Measurements from ENCODE around the gene TIAM1.

The TIAM1 gene

DNA sequence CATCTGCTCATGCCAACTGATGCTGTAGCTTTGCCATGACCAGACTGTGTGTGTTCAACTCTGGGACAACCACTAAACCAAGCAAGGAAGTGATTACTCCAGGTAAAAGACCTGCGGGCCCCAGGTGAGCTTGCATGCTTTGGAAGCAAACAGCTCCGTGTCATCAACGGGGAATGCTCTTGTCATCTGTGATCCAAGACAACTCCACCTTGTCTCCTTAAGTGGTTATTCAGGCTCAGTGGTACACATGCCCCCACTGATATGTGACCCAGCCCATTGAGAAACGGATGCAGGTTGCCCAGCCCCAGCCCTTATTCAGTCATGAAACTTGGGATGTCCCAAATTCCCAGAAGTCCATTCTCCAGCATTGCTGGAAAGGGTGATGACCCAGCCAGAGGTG is 89.0 kb downstream of the TIAM1 start:
- TF ChIP-seq, protein P1, sequence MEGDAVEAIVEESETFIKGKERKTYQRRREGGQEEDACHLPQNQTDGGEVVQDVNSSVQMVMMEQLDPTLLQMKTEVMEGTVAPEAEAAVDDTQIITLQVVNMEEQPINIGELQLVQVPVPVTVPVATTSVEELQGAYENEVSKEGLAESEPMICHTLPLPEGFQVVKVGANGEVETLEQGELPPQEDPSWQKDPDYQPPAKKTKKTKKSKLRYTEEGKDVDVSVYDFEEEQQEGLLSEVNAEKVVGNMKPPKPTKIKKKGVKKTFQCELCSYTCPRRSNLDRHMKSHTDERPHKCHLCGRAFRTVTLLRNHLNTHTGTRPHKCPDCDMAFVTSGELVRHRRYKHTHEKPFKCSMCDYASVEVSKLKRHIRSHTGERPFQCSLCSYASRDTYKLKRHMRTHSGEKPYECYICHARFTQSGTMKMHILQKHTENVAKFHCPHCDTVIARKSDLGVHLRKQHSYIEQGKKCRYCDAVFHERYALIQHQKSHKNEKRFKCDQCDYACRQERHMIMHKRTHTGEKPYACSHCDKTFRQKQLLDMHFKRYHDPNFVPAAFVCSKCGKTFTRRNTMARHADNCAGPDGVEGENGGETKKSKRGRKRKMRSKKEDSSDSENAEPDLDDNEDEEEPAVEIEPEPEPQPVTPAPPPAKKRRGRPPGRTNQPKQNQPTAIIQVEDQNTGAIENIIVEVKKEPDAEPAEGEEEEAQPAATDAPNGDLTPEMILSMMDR (IDR thresholded peaks at IDR 0.05; ENCODE audit: control extremely low read depth, extremely low read depth, low read depth, missing control alignments), result no peak
- ChIA-PET CTCF (no interaction called here), POLR2A (no interaction called here)
- no peak for DNase-seq (ENCODE audit: extremely low spot score)

DNA sequence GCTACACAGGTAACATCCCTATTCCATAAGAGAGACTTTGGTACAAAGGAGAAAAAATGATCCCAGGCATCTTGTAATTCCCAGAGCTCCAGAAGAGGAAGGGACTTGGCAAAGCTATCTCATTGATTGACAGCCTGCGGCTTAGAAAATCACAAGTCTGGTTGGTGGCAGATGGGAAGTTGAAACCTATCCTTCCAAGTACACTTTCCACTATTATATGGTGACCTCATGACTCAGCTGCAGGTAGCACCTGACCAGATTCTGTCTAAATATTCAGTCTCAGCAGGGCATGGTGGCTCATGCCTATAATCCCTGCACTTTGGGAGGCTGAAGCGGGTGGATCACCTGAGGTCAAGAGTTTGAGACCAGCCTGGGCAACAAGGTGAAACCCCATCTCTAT is 89.9 kb downstream of the TIAM1 start:
- POLR2A ChIA-PET, result no interaction called here
- DNase-seq (ENCODE audit: extremely low spot score), result no peak
- TF ChIP-seq, protein P1 (IDR thresholded peaks at IDR 0.05; ENCODE audit: control extremely low read depth, extremely low read depth, low read depth, missing control alignments), result no peak
- CTCF ChIA-PET, result no interaction called here

GRCh38 chr21:31253684-31254083 is 90.4 kb downstream of the TIAM1 start:
- CTCF ChIA-PET, result interaction anchor here (1.3 kb wide), 1 partner anchor 18 kb away, joined by 4 read pairs; no protein-coding TSS in a partner anchor
- POLR2A ChIA-PET, result no interaction called here
- TF ChIP-seq, protein P1 (IDR thresholded peaks at IDR 0.05; ENCODE audit: control extremely low read depth, extremely low read depth, low read depth, missing control alignments), result no peak
- DNase-seq (ENCODE audit: extremely low spot score), result no peak

GRCh38 chr21:31252611-31253010 is 91.5 kb downstream of the TIAM1 start:
- CTCF ChIA-PET, result interaction anchor here (1.2 to 1.3 kb wide), 2 partner anchors 10 to 17 kb away, joined by 3 to 4 read pairs; no protein-coding TSS in a partner anchor
- TF ChIP-seq, protein P1 (IDR thresholded peaks at IDR 0.05; ENCODE audit: control extremely low read depth, extremely low read depth, low read depth, missing control alignments), result no peak
- POLR2A ChIA-PET, result no interaction called here
- DNase-seq (ENCODE audit: extremely low spot score), result no peak

- POLR2A ChIA-PET, result no interaction called here
- no peak for DNase-seq (ENCODE audit: extremely low spot score)
- CTCF ChIA-PET, result interaction anchor here (1.2 to 1.9 kb wide), 2 partner anchors 9 to 19 kb away, joined by 3 to 6 read pairs; no protein-coding TSS in a partner anchor
- TF ChIP-seq, protein P1 (IDR thresholded peaks at IDR 0.05; ENCODE audit: control extremely low read depth, extremely low read depth, low read depth, missing control alignments), result no peak
These were observed 92.0 kb downstream of the TIAM1 start for GRCh38 chr21:31252091-31252490.

- DNase-seq (ENCODE audit: extremely low spot score), result no peak
- TF ChIP-seq, protein P1 (IDR thresholded peaks at IDR 0.05; ENCODE audit: control extremely low read depth, extremely low read depth, low read depth, missing control alignments), result no peak
- ChIA-PET POLR2A (no interaction called here), CTCF (interaction anchor here (1.2 to 1.9 kb wide), 3 partner anchors 9 to 30 kb away, joined by 3 to 6 read pairs (median 3); no protein-coding TSS in a partner anchor)
These were observed 92.4 kb downstream of the TIAM1 start for GRCh38 chr21:31251686-31252085.

DNA sequence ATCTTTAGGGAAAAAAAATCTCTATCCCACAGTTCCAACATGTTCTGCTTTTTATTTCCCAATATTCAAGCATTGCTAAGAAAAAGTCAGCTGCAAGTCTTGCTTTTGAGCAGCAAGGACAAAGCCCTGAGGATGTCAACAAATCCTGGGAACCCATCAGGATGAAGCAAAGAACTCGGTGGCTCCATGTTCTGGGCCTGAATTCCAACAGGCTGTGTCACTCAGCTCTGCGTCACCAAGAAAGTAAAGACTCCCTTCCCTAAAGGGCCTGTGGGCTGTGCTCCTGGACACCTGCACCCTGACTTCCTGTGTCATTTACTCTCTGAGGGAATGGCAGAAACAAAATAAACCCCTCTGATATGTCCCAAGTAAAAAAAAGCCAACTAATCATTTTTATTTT is 95.5 kb downstream of the TIAM1 start:
- POLR2A ChIA-PET, result no interaction called here
- TF ChIP-seq, protein P1 (IDR thresholded peaks at IDR 0.05; ENCODE audit: control extremely low read depth, extremely low read depth, low read depth, missing control alignments), result no peak
- DNase-seq (ENCODE audit: extremely low spot score), result no peak
- CTCF ChIA-PET, result no interaction called here
